ENCODE data around the gene UGT1A9. TPM values are rescaled to one million over a fixed set of nuclear protein-coding genes. Genes with fewer than 3 reads are reported as not detected.

The UGT1A9 gene
- total RNA-seq, 1 experiment from 2014 or later = not detected

DNA sequence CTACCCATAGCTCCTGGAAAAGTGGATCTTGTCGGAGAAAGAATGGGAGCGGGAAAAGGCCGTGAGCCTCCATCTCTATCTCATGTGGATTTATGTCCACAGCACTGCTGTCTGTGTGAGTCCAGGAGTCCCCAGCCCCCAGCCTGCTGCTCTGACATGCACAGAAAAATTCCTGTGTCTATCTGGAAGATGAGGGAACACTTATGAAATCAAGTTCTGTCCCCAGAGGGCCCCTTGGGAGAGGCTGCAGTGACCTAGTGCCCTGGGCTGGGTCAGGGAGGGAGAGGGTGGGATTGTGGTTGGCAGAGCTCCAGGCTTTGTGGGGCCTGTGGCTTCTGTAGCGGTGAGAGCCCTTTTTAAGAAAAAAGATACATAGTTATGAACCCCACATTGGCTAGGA, 145.1 kb downstream of the UGT1A9 start:
- no TSS peak for BruUV-seq (replicated peaks)

DNA sequence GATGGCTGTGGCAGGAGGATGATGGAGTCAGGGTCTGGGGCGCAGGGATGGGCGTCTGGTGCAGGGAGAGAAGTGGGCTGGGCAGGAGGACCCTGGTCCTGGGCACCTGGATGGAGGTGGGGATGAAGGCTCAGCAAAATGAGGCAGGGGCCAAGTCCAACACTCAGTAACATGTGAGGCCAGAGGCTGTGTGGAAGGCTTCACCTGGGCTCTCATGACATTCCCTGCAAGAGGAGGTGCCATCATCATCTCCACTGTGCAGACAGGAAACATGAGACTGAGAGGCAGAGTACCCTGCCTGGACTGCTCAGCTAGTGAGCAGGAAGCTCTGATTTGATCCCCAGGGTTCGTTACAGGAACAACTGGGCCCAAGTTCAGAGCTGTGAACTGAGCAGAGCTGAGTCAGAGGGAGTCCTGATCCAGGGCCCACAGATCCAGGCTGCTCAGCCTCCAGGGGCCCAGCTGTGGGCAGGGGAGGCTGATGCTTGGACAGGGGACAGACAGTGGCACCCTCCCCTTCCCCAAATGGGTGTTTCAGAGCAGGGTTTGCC, 145.7 kb downstream of the UGT1A9 start:
- TF ChIP-seq, protein P1, sequence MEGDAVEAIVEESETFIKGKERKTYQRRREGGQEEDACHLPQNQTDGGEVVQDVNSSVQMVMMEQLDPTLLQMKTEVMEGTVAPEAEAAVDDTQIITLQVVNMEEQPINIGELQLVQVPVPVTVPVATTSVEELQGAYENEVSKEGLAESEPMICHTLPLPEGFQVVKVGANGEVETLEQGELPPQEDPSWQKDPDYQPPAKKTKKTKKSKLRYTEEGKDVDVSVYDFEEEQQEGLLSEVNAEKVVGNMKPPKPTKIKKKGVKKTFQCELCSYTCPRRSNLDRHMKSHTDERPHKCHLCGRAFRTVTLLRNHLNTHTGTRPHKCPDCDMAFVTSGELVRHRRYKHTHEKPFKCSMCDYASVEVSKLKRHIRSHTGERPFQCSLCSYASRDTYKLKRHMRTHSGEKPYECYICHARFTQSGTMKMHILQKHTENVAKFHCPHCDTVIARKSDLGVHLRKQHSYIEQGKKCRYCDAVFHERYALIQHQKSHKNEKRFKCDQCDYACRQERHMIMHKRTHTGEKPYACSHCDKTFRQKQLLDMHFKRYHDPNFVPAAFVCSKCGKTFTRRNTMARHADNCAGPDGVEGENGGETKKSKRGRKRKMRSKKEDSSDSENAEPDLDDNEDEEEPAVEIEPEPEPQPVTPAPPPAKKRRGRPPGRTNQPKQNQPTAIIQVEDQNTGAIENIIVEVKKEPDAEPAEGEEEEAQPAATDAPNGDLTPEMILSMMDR (conservative IDR thresholded peaks at IDR 0.05) = no peak
- no peak for TF ChIP-seq EZH2 (IDR thresholded peaks at IDR 0.05; ENCODE audit: low read depth)
- no peaks in the 10 kb centered on the region for H3K4me1 ChIP-seq (replicated peaks; ENCODE audit: insufficient read depth)
- H2AFZ ChIP-seq = no peak overlapping the region
- BruUV-seq (replicated peaks) = no TSS peak
- no peaks in the 10 kb centered on the region for H3K79me2 ChIP-seq (ENCODE audit: low read depth)
- POLR2A ChIA-PET (ENCODE audit: unreplicated experiment) = interaction anchor here (0.7 kb wide), 1 partner anchor 117 kb away, joined by 3 read pairs; no protein-coding TSS in a partner anchor
- no peak overlapping the region for H3K4me3 ChIP-seq
- no peaks in the 10 kb centered on the region for H3F3A ChIP-seq (ENCODE audit: insufficient read depth, low read depth)
- intact Hi-C loops (cut with micrococcal nuclease; ENCODE audit: unreplicated experiment) = no loop called here
- no peaks in the 10 kb centered on the region for H3K27me3 ChIP-seq (ENCODE audit: insufficient read depth, low read depth)
- H3K4me2 ChIP-seq = no peak overlapping the region
- no peaks in the 10 kb centered on the region for H3K9me2 ChIP-seq (ENCODE audit: insufficient read depth)
- H3K9me3 ChIP-seq (ENCODE audit: insufficient read depth, low read depth) = no peaks in the 10 kb centered on the region
- H3K36me3 ChIP-seq (ENCODE audit: low read depth) = no peaks in the 10 kb centered on the region
- CTCF ChIA-PET = no interaction called here
- H3K27ac ChIP-seq = no peak overlapping the region
- DNase-seq = no peak
- no peaks in the 10 kb centered on the region for H4K20me1 ChIP-seq (ENCODE audit: insufficient read depth)

More for the DNA sequence above, 145.1 kb downstream of the UGT1A9 start:
- no peak overlapping the region for H3K27ac ChIP-seq
- intact Hi-C loops (cut with micrococcal nuclease; ENCODE audit: unreplicated experiment) = no loop called here
- TF ChIP-seq EZH2 (IDR thresholded peaks at IDR 0.05; ENCODE audit: low read depth) = no peak
- TF ChIP-seq, protein P1 (conservative IDR thresholded peaks at IDR 0.05) = no peak
- no peaks in the 10 kb centered on the region for H3K4me1 ChIP-seq (replicated peaks; ENCODE audit: insufficient read depth)
- H3K9me3 ChIP-seq (ENCODE audit: insufficient read depth, low read depth) = no peaks in the 10 kb centered on the region
- H3K79me2 ChIP-seq (ENCODE audit: low read depth) = no peaks in the 10 kb centered on the region
- DNase-seq = no peak
- no peaks in the 10 kb centered on the region for H3K27me3 ChIP-seq (ENCODE audit: insufficient read depth, low read depth)
- H3K36me3 ChIP-seq (ENCODE audit: low read depth) = no peaks in the 10 kb centered on the region
- H4K20me1 ChIP-seq (ENCODE audit: insufficient read depth) = no peaks in the 10 kb centered on the region
- no peaks in the 10 kb centered on the region for H3K9me2 ChIP-seq (ENCODE audit: insufficient read depth)
- H2AFZ ChIP-seq = no peak overlapping the region
- no peak overlapping the region for H3K4me3 ChIP-seq
- CTCF ChIA-PET = no interaction called here
- H3K4me2 ChIP-seq = no peak overlapping the region
- H3F3A ChIP-seq (ENCODE audit: insufficient read depth, low read depth) = no peaks in the 10 kb centered on the region
- POLR2A ChIA-PET (ENCODE audit: unreplicated experiment) = no interaction called here

DNA sequence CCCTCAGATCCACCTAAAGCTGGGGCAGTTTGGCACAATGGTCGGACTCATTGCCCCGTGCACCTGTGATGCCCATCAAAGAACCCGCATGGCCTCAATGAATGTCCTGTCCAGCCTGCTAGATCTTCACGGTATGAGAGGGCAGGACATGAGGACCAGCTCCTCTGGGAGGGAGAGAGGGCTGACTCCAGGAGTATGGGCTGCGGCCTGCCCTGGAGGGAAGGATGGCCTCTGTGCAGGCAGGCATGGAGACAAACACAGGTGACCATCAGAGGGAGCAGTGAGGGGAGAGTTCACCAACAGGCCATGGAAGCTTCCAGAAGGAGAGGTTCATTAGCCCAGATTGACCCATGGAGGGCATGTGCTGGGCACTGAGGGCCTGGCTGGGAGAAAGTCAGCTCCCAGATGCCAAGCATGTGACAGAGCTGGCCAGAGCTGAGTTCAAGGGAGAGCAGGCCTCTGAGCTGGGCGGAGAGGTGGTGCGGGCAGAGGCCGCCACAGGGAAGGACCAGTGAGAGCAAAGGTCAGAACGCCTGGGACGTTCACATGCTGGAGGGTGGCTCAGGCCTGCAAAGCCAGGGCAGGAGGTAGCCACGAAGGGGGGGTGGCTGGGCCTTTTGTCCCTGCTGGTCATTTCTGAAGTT, 146.4 kb downstream of the UGT1A9 start:
- no peak for DNase-seq
- Histone ChIP-seq H3K27me3 (ENCODE audit: insufficient read depth, low read depth) (no peaks in the 10 kb centered on the region), H2AFZ (no peak overlapping the region), H3K9me3 (ENCODE audit: insufficient read depth, low read depth) (no peaks in the 10 kb centered on the region), H3F3A (ENCODE audit: insufficient read depth, low read depth) (no peaks in the 10 kb centered on the region), H3K36me3 (ENCODE audit: low read depth) (no peaks in the 10 kb centered on the region), H3K4me3 (no peak overlapping the region), H3K27ac (no peak overlapping the region), H3K4me2 (no peak overlapping the region), H3K4me1 (replicated peaks; ENCODE audit: insufficient read depth) (no peaks in the 10 kb centered on the region), H4K20me1 (ENCODE audit: insufficient read depth) (no peaks in the 10 kb centered on the region), H3K9me2 (ENCODE audit: insufficient read depth) (no peaks in the 10 kb centered on the region), H3K79me2 (ENCODE audit: low read depth) (no peaks in the 10 kb centered on the region)
- POLR2A ChIA-PET (ENCODE audit: unreplicated experiment) = interaction anchor here (0.7 kb wide), 1 partner anchor 118 kb away, joined by 3 read pairs; no protein-coding TSS in a partner anchor
- BruUV-seq (replicated peaks) = no TSS peak
- CTCF ChIA-PET = no interaction called here
- TF ChIP-seq EZH2 (IDR thresholded peaks at IDR 0.05; ENCODE audit: low read depth) = no peak
- TF ChIP-seq, protein P1 (conservative IDR thresholded peaks at IDR 0.05) = no peak
- intact Hi-C loops (cut with micrococcal nuclease; ENCODE audit: unreplicated experiment) = no loop called here

Data from PC-9 (cell line).